HEK293 (cell line): ENCODE measurements around the gene BCL2L1.

Source experiments
- IKZF3 ChIP-seq: fragments of 450-650 bp; IDR thresholded peaks from 2 replicates; pipeline ENCODE4 v1.5.0; 2018; ENCODE audit warnings: missing biosample characterization, mild to moderate bottlenecking, missing genetic modification characterization, moderate library complexity
- KLF1 ChIP-seq: fragments of 450-650 bp; formaldehyde crosslinking; IDR thresholded peaks from 2 replicates; pipeline ENCODE4 v1.5.1; 2016; ENCODE audit warnings: missing biosample characterization, missing genetic modification characterization
- PBX3 ChIP-seq: sonication (generic); formaldehyde crosslinking; IDR thresholded peaks from 2 replicates; pipeline ENCODE4 v1.8.1; 2022; ENCODE audit warnings: mild to moderate bottlenecking, moderate library complexity, missing genetic modification reagents
- PRDM6 ChIP-seq: fragments of 450-650 bp; formaldehyde crosslinking; IDR thresholded peaks from 2 replicates; pipeline ENCODE4 v1.5.1; 2017; ENCODE audit warnings: missing biosample characterization, missing genetic modification characterization
- SP7 ChIP-seq: fragments of 450-650 bp; formaldehyde crosslinking; IDR thresholded peaks from 2 replicates; pipeline ENCODE4 v1.5.1; 2016; ENCODE audit warnings: missing biosample characterization, missing genetic modification characterization
- WT1 ChIP-seq: fragments of 450-650 bp; formaldehyde crosslinking; IDR thresholded peaks from 2 replicates; pipeline ENCODE4 v1.5.1; 2016; ENCODE audit warnings: missing biosample characterization, missing genetic modification characterization
- ZBTB1 ChIP-seq: fragments of 450-650 bp; formaldehyde crosslinking; IDR thresholded peaks from 2 replicates; pipeline ENCODE4 v1.5.1; 2016; ENCODE audit warnings: missing biosample characterization, missing genetic modification characterization
- ZBTB10 ChIP-seq: fragments of 450-650 bp; formaldehyde crosslinking; IDR thresholded peaks from 2 replicates; pipeline ENCODE4 v1.5.1; 2016; ENCODE audit warnings: missing biosample characterization, missing genetic modification characterization
- ZNF146 ChIP-seq: fragments of 450-650 bp; formaldehyde crosslinking; IDR thresholded peaks from 2 replicates; pipeline ENCODE4 v1.5.1; 2016; ENCODE audit warnings: missing biosample characterization, missing genetic modification characterization
- ZNF148 ChIP-seq: fragments of 450-650 bp; formaldehyde crosslinking; IDR thresholded peaks from 2 replicates; pipeline ENCODE4 v1.5.0; 2017; ENCODE audit warnings: missing biosample characterization, missing genetic modification characterization, borderline replicate concordance
- ZNF280D ChIP-seq: fragments of 450-650 bp; formaldehyde crosslinking; IDR thresholded peaks from 2 replicates; pipeline ENCODE4 v1.5.1; 2016; ENCODE audit warnings: missing biosample characterization, missing genetic modification characterization
- ZNF350 ChIP-seq: fragments of 450-650 bp; formaldehyde crosslinking; IDR thresholded peaks from 2 replicates; pipeline ENCODE4 v1.5.0; 2017; ENCODE audit warnings: missing biosample characterization, mild to moderate bottlenecking, missing genetic modification characterization
- ZNF398 ChIP-seq: fragments of 450-650 bp; formaldehyde crosslinking; IDR thresholded peaks from 2 replicates; pipeline ENCODE4 v1.5.1; 2017; ENCODE audit warnings: missing biosample characterization, missing genetic modification characterization
- ZNF580 ChIP-seq: fragments of 450-650 bp; formaldehyde crosslinking; IDR thresholded peaks from 2 replicates; pipeline ENCODE4 v1.5.1; 2016; ENCODE audit warnings: missing biosample characterization, missing genetic modification characterization
- ZNF639 ChIP-seq: fragments of 450-650 bp; formaldehyde crosslinking; IDR thresholded peaks from 2 replicates; pipeline ENCODE4 v1.5.1; 2016; ENCODE audit warnings: missing biosample characterization, missing genetic modification characterization
- ZNF677 ChIP-seq: fragments of 450-650 bp; IDR thresholded peaks from 2 replicates; pipeline ENCODE4 v1.5.0; 2018; ENCODE audit warnings: missing biosample characterization, mild to moderate bottlenecking, missing genetic modification characterization, moderate library complexity
- ZNF704 ChIP-seq: fragments of 450-650 bp; formaldehyde crosslinking; IDR thresholded peaks from 2 replicates; pipeline ENCODE4 v1.5.1; 2016; ENCODE audit warnings: missing biosample characterization, missing genetic modification characterization
- ZNF792 ChIP-seq: fragments of 450-650 bp; formaldehyde crosslinking; IDR thresholded peaks from 2 replicates; pipeline ENCODE4 v1.5.1; 2016; ENCODE audit warnings: missing biosample characterization, missing genetic modification characterization

Gene BCL2L1

GRCh38 chr20:31746068-31746878 is 23.6 kb upstream of the BCL2L1 start (continued):
- TF ChIP-seq ZNF639 (tag by site-specific recombination), result no peak
- no peak for TF ChIP-seq ZBTB10 (tag by site-specific recombination)
- TF ChIP-seq IKZF3 (tag by site-specific recombination), result 0 out of 2 replicates have a peak, but pooled peaks have one; percentile 13
- TF ChIP-seq ZNF280D, result no peak
- no peak for TF ChIP-seq ZNF704 (tag by site-specific recombination)
- peak; percentile 81 for TF ChIP-seq WT1 (tag by site-specific recombination)
- no peak for TF ChIP-seq ZNF792
- TF ChIP-seq PBX3 (CRISPR knock-in tag), result no peak
- no peak for TF ChIP-seq KLF1 (tag by site-specific recombination)
- TF ChIP-seq ZNF148, result no peak
- no peak for TF ChIP-seq ZNF398 (tag by site-specific recombination)
- TF ChIP-seq ZNF677, result no peak
- peak; percentile 55 for TF ChIP-seq SP7 (tag by site-specific recombination)
- TF ChIP-seq ZNF146, result no peak
- TF ChIP-seq PRDM6, result peak; percentile 96
- no peak for TF ChIP-seq ZNF350 (tag by site-specific recombination)
- TF ChIP-seq ZNF580 (tag by site-specific recombination), result no peak
- TF ChIP-seq ZBTB1 (tag by site-specific recombination), result no peak
